KBM-7 (cell line): ENCODE measurements around the gene TTC9B.
"Not testable (repeated sequence)": the region's sequence is repeated elsewhere in the genome, so short reads cannot be mapped to it uniquely, and the experiment has no call there.

Experiments used
- DNase-seq: peaks from one replicate; pipeline ENCODE4 v3.0.0-alpha.2; 2015
- in situ Hi-C: fragments of 300-500 bp; cut with MboI; formaldehyde crosslinking; loops from 2 replicates; pipeline ENCODE4 v1.14.3; 2020; ENCODE audit warnings: low sequenced_read_pairs, low pct_unique_long_range_greater_than_20kb, mixed read lengths

Gene TTC9B

DNA sequence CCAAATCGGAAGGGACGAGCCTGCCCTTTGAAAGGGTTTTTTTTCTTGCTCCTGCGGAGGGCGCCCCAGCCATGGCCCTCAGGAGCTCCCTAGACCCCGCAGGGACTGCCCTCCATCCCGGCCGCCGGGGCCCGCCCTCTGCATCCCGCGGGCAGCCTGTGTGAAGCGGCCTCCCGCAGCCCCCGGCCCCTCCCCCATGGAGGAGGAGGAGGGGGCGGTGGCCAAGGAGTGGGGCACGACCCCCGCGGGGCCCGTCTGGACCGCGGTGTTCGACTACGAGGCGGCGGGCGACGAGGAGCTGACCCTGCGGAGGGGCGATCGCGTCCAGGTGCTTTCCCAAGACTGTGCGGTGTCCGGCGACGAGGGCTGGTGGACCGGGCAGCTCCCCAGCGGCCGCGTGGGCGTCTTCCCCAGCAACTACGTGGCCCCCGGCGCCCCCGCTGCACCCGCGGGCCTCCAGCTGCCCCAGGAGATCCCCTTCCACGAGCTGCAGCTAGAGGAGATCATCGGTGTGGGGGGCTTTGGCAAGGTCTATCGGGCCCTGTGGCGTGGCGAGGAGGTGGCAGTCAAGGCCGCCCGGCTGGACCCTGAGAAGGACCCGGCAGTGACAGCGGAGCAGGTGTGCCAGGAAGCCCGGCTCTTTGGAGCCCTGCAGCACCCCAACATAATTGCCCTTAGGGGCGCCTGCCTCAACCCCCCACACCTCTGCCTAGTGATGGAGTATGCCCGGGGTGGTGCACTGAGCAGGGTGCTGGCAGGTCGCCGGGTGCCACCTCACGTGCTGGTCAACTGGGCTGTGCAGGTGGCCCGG lies 26.1 kb downstream of the TTC9B start:
- DNase-seq: peak; percentile 19
- in situ Hi-C loops: no loop called here

DNA sequence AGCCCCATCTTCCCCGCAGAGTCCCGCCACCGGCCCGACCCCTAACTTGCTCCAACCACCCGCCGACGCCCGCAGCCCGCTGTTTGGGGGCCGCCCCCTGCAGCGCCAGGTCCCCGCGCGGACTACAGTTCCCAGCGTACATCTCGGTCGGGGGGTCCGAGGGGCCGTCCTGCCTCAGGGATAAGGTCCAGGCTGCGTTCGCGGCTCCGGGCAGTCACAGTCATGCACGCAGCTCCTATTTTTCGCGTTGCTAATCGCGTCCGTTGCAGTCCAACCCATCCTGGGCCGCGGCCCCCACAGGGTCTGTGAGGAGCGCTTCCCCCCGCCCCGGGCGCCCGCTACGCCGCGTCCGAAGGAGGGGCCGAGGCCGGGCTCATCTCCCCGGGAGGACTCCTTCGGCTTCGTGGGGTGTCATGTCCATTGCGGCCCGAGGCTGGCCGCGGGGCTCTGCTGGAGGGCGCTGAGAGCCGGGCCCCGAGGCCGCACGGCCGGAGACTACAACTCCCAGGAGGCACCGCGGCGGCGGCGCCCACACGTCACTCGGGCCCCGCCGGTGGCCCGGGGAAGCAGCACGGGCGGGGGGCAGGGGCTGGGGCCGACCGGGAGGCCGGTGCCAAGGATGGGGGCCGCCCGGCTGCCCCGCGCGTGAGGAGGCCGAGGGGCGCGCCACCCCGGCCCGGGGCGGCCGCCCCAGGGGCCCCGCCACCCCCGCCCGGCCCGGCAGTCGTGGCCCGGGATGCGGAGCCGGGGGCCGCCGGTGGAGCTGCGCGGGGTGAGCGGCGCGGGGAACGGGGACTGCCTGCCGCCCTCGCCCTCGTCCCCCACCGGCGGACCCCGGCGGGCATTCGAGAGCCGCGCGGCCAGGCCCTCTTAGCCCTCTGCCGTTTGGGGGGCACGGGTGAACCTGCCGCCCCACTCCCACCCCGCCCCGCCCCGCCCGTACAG lies 27.0 kb downstream of the TTC9B start, which contains the start of gene MAP3K10:
MAP3K10 (plus strand) TSS at position 536 of the 945 bp plus-strand sequence. CDS start 606 bp downstream, outside the sequence.
- in situ Hi-C loops: no loop called here

DNA sequence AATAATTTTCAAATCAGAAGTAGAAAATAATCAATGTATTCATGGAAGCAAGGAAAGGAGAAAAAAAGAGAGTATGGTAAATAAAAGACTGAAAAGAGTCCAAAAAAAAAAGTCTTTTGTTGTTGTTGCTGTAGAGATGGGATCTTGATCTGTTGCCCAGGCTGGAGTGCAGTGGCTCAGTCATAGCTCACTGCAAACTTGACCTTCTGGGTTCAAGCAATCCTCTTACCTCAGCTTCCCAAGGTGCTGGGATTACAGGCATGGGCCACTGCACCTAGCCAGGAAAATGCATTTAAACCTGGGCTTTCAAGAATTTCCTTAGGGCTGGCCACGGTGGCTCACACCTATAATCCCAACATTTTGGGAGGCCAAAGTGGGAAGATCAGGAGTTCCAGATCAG lies 33.9 kb downstream of the TTC9B start:
- in situ Hi-C loops: no loop called here
- DNase-seq: no peak

More for the DNA sequence above, 27.0 kb downstream of the TTC9B start, which contains the start of gene MAP3K10:
- peak; percentile 50 for DNase-seq

DNA sequence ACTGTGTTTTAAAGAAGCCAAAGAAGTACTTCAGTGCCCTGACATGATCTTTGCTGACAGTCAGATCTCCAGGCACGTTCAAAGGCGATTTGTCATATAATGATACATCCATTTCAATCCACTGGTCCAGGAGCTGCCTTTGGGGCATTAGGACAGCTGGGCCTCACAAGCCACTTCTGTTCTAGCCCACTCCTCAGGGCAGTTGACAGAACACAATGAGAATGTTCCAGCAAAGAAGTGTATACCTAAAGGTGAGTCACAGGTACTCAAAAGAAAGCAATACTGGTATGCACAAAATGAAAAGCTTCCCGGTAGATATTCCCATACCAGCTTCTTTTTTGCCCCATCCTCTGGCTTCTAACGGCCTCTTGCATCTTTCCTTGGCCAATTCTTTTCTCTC lies 39.4 kb downstream of the TTC9B start:
- in situ Hi-C loops: no loop called here
- no peak for DNase-seq

DNA sequence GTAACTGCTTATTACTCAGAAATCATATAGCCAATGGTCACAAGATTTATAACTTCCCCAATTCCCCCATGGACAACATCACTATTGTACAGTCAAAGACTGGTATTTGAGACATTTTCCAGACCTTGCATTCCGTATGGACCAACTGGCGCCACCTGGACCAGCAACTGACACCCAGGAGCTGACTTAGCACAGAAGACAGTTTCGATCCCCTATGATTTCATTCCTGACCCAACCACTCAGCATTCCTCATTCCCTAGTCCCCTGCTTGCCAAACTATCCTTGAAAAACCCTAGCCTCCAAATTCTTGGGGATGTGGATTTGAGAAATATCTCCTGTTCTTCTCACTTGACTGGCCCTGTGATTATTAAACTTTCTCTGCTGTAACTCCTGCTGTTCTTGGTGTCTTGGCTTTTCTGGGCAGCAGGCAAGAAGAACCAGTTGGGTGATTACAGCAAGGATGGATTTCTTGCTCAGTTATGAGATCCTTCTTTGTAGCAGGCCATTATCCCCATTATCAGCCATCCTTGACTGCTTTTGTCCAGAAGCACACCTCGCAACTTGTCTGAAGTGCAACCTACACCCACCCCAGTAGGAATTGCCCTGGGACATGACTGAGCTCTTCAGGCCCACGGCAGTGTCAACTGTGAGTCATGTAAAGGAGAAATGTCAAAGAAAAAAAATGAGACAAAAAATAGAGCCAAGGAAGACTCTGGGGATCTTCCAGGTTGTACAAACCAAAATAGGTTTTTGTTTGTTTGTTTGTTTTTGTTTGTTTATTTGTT lies 40.7 kb downstream of the TTC9B start:
- DNase-seq: no peak
- in situ Hi-C loops: no loop called here

DNA sequence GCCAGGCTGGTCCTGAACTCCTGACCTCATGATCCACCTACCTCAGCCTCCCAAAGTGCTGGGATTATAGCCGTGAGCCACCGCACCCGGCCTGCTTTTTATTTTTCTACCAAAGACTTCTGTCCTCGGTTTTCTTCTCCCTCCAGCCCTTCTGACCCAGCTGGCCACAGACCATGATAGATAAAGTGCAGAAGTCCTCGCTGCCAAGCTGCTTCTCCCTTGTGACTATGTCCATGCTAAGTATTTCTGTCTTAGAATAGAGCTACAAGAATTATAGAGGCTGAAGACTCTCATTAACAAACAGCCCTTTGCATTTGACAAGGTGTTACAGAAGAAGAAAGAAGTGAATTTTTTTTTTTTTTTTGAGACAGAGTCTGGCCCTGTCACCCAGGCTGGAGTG lies 42.4 kb downstream of the TTC9B start:
- in situ Hi-C loops: no loop called here
- no peak for DNase-seq

DNA sequence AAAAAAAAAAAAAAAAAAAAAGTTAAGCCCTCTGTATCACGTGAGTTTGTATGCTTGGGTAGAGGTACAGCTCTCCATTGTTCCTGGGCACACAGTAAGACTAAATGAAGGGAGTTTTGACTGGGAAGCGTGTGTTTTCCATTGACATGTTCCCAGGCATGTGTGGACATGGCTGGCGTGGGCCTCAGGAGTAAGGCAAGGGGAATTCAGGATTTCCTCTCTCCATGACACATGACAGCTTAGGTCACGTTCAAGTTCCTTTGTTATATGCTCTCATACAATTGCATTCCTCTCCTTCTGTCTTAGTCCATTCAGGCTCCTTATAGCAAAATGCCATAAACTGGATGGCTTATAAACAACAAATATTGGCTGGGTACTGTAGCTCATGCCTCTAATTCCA lies 44.1 kb downstream of the TTC9B start:
- in situ Hi-C loops: no loop called here
- DNase-seq: no peak

DNA sequence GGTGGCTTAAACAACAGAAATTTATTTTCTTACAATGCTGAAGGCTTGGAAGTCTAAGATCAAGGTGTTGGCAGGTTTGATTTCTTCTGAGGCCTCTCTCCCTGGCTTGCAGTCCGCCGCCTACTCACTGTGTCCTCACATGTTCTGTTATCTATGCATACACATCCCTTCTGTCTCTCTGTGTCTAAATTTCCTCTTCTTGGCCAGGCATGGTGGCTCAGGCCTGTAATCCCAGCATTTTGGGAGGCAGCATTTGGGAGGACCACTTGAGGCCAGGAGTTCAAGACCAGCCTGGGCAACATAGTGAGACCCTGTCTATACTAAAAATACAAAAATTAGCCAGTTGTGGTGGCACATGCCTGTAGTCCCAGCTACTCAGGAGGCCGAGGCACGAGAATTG lies 46.9 kb downstream of the TTC9B start:
- DNase-seq, in situ Hi-C loops: not testable (repeated sequence)

DNA sequence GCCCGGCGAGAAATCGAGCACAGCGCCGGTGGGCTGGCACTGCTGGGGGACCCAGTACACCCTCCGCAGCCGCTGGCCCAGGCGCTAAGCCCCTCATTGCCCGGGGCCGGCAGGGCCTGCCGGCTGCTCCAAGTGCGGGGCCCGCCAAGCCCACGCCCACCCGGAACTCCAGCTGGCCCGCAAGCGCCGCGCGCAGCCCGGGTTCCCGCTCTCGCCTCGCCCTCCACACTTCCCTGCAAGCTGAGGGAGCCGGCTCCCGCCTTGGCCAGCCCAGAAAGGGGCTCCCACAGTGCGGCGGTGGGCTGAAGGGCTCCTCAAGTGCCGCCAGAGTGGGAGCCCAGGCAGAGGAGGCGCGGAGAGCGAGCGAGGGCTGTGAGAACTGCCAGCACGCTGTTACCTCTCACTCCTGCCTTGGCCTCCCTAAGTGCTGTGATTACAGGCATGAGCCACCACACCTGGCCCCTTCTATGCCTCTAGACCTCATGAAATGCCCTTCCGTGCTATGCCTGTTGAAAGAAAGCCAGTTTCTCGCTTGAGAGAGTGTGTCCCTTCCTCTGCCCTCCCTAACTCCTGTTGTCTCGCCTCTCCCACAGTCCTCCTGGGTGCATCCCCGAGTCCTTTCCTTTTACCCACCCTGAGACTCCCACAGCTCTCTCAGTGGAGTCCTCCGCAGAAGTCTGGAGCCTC lies 47.7 kb downstream of the TTC9B start:
- DNase-seq, in situ Hi-C loops: not testable (repeated sequence)

DNA sequence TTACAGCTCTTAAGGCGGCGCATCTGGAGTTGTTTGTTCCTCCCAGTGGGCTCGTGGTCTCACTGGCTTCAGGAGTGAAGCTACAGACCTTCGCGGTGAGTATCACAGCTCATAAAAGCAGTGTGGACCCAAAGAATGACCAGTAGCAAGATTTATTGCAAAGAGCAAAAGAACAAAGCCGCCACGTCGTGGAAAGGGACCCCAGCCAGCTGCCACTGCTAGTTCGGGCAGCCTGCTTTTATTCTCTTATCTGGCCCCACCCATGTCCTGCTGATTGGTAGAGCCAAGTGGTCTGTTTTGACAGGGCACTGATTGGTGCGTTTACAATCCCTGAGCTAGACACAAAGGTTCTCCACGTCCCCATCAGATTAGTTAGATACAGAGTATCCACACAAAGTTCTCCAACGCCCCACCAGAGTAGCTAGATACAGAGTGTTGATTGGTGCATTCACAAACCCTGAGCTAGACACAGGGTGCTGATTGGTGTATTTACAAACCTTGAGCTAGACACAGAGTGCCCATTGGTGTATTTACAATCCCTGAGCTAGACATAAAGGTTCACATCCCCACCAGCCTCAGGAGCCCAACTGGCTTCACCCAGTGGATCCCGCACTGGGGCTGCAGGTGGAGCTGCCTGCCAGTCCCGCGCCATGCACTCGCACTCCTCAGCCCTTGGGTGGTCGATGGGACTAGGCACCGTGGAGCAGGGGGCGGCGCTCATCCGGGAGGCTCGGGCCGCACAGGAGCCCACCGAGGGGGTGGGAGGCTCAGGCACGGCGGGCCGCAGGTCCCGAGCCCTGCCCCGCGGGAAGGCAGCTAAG lies 48.5 kb downstream of the TTC9B start:
- DNase-seq, in situ Hi-C loops: not testable (repeated sequence)
